ENCODE results near the gene MACROD2.

- TF ChIP-seq, protein P1, sequence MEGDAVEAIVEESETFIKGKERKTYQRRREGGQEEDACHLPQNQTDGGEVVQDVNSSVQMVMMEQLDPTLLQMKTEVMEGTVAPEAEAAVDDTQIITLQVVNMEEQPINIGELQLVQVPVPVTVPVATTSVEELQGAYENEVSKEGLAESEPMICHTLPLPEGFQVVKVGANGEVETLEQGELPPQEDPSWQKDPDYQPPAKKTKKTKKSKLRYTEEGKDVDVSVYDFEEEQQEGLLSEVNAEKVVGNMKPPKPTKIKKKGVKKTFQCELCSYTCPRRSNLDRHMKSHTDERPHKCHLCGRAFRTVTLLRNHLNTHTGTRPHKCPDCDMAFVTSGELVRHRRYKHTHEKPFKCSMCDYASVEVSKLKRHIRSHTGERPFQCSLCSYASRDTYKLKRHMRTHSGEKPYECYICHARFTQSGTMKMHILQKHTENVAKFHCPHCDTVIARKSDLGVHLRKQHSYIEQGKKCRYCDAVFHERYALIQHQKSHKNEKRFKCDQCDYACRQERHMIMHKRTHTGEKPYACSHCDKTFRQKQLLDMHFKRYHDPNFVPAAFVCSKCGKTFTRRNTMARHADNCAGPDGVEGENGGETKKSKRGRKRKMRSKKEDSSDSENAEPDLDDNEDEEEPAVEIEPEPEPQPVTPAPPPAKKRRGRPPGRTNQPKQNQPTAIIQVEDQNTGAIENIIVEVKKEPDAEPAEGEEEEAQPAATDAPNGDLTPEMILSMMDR (IDR thresholded peaks at IDR 0.05), result no peak
- TF ChIP-seq ZFX (IDR thresholded peaks at IDR 0.05; ENCODE audit: borderline replicate concordance), result no peak
Measured at GRCh38 chr20:14232650-14233049, 237.3 kb downstream of the MACROD2 start.
